K562 (cell line): Measurements from ENCODE around the gene MRPL54. TPM values are rescaled to one million over a fixed set of nuclear protein-coding genes. Genes with fewer than 3 reads are reported as not detected.
A peak's percentile ranks its signal among the peaks of the same experiment; 100 is the strongest.

Experiments used
- ADNP ChIP-seq: fragments of 200-800 bp; sonication (Bioruptor generic); IDR thresholded peaks from 2 replicates; pipeline ENCODE4 v1.6.1; 2016; ENCODE audit warnings: missing genetic modification characterization, missing compliant biosample characterization
- AFF1 ChIP-seq, 2 experiments: fragments of 450-650 bp; IDR thresholded peaks; 2 replicates each; pipeline ENCODE4 v1.6.1; 2018; ENCODE audit warnings: mild to moderate bottlenecking in 2 of 2, low read depth in 1 of 2; ENCODE audit not compliant: partially characterized antibody in 2 of 2
- ARID1B ChIP-seq: fragments of 450-650 bp; IDR thresholded peaks from 2 replicates; pipeline ENCODE4 v1.6.1; 2016; ENCODE audit warnings: antibody characterized with exemption, mild to moderate bottlenecking, inconsistent platforms
- ATF3 ChIP-seq, 2 experiments: fragments of 450-650 bp in 1 of 2; sonication (generic) in 1 of 2; formaldehyde crosslinking in 1 of 2; IDR thresholded peaks in 1 of 2; conservative IDR thresholded peaks in 1 of 2; 2 replicates each; pipeline versions ENCODE4 v1.6.1 to v1.8.1; 2016 to 2023; ENCODE audit warnings: mild to moderate bottlenecking in 2 of 2, moderate library complexity in 2 of 2, inconsistent platforms in 1 of 2, missing genetic modification reagents in 1 of 2
- CREB5 ChIP-seq: fragments of 250-450 bp; sonication (Bioruptor Pico); IDR thresholded peaks from 2 replicates; pipeline ENCODE4 v1.5.0; 2020; ENCODE audit warnings: mild to moderate bottlenecking
- DDX20 ChIP-seq: fragments of 450-650 bp; IDR thresholded peaks from 2 replicates; pipeline ENCODE4 v1.6.1; 2016; ENCODE audit warnings: missing genetic modification characterization, low read depth, mild to moderate bottlenecking, missing compliant biosample characterization, moderate library complexity
- HDAC2 ChIP-seq: fragments of 450-650 bp; IDR thresholded peaks from 2 replicates; pipeline ENCODE4 v1.6.1; 2016; ENCODE audit warnings: mild to moderate bottlenecking
- HSF4 ChIP-seq: fragments of 250-450 bp; sonication (Bioruptor Pico); IDR thresholded peaks from 2 replicates; pipeline ENCODE4 v2.1.2; 2022; ENCODE audit warnings: mild to moderate bottlenecking, moderate library complexity, borderline replicate concordance
- MLLT1 ChIP-seq, 2 experiments: fragments of 450-650 bp; IDR thresholded peaks; 2 replicates each; pipeline ENCODE4 v1.6.1; 2016
- MTF1 ChIP-seq: fragments of 250-450 bp; sonication (Bioruptor Pico); IDR thresholded peaks from 2 replicates; pipeline ENCODE4 v1.9.0; 2021; ENCODE audit warnings: moderate library complexity, mild to moderate bottlenecking, inconsistent platforms, borderline replicate concordance
- OTX1 ChIP-seq: fragments of 450-650 bp; formaldehyde crosslinking; IDR thresholded peaks from 2 replicates; pipeline ENCODE4 v1.4.0; 2022; ENCODE audit warnings: mild to moderate bottlenecking
- SIRT6 ChIP-seq: IDR thresholded peaks from one replicate; pipeline ENCODE4 v1.6.1; 2012; ENCODE audit warnings: low read depth, mild to moderate bottlenecking, control low read depth, inconsistent platforms, low read length, moderate library complexity
- SP1 ChIP-seq: sonication (generic); formaldehyde crosslinking; IDR thresholded peaks from 2 replicates; pipeline ENCODE4 v1.8.1; 2022; ENCODE audit warnings: mild to moderate bottlenecking, missing genetic modification reagents
- WHSC1 ChIP-seq: IDR thresholded peaks from one replicate; pipeline ENCODE4 v1.6.1; 2012; ENCODE audit warnings: low read length, control low read depth, inconsistent platforms
- ZBTB43 ChIP-seq: sonication (generic); formaldehyde crosslinking; IDR thresholded peaks from 2 replicates; pipeline ENCODE4 v1.8.0; 2023; ENCODE audit warnings: mild to moderate bottlenecking, missing genetic modification reagents
- ZNF253 ChIP-seq: fragments of 250-450 bp; sonication (Bioruptor Pico); conservative IDR thresholded peaks from 2 replicates; pipeline ENCODE4 v1.6.1; 2021; ENCODE audit warnings: mild to moderate bottlenecking
- ZNF507 ChIP-seq: conservative IDR thresholded peaks from 2 replicates; pipeline ENCODE4 v1.6.1; 2017; ENCODE audit warnings: missing genetic modification characterization, missing compliant biosample characterization
- polyA plus RNA-seq, 8 experiments: library from polyadenylated mRNA; depleted of rRNA in 4 of 8; stranded (reverse) in 5 of 8; unstranded in 3 of 8; fragments of >200 nt; fragmentation: Nextera tagmentation in 2 of 8; fragmentation: Illumina TruSeq in 1 of 8; extraction: Ambion mirVana in 2 of 8; extraction: Trizol in 1 of 8; gene quantifications; 2 replicates each; pipeline versions ENCODE4 v1.2.1 to v1.2.3, GENCODE V29; 2011 to 2014; ENCODE audit warnings: inconsistent platforms in 1 of 8, missing spikeins in 1 of 8
- total RNA-seq, 7 experiments: library from RNA; depleted of rRNA in 6 of 7; stranded (reverse); fragments of >200 nt in 6 of 7; fragmentation: Illumina TruSeq in 2 of 7; extraction: Trizol in 2 of 7; gene quantifications; 2 replicates each; pipeline versions ENCODE4 v1.2.1 to v1.2.3, GENCODE V29; 2011 to 2021; ENCODE audit warnings: low replicate concordance in 1 of 7

Gene MRPL54
- total and polyA plus RNA-seq, 9 of the 15 experiments (the other 6 are each of a cell fraction or from before 2014, with no cell fraction given): 3.5 to 120 (median 56.9) TPM

GRCh38 chr19:3783660-3784584 lies 21.4 kb downstream of the MRPL54 start (continued):
- TF ChIP-seq ZBTB43 (CRISPR knock-in tag) (no peak), ARID1B (no peak), SP1 (no peak), MLLT1 (IDR thresholded peaks at IDR 0.05) (peak in 1 of 2 experiments; percentile 71; a peak in 1 of 4 replicates), HDAC2 (no peak), MTF1 (CRISPR knock-in tag) (no peak), ADNP (tag) (no peak), DDX20 (no peak), ZNF253 (no peak), ZNF507 (no peak), SIRT6 (no peak), OTX1 (CRISPR knock-in tag) (no peak), HSF4 (CRISPR knock-in tag) (no peak), AFF1 (IDR thresholded peaks at IDR 0.05; ENCODE audit: low read depth in 1 of 2, partially characterized antibody in 2 of 2) (no peak), ATF3 (IDR thresholded peaks at IDR 0.05) (peak; percentile 64; the same call in 1 of the 2 replicates), ATF3 (CRISPR knock-in tag; conservative IDR thresholded peaks at IDR 0.05) (no peak), WHSC1 (no peak), CREB5 (CRISPR knock-in tag) (no peak)
